ENCODE measurements around the gene EDARADD. TPM values are rescaled to one million over a fixed set of nuclear protein-coding genes. Genes with fewer than 3 reads are reported as not detected.

Gene EDARADD
- total and polyA plus RNA-seq, 2 of the 13 experiments (the other 11 are each of a cell fraction or from before 2014, with no cell fraction given), result 0.03 TPM; not detected in 1

DNA sequence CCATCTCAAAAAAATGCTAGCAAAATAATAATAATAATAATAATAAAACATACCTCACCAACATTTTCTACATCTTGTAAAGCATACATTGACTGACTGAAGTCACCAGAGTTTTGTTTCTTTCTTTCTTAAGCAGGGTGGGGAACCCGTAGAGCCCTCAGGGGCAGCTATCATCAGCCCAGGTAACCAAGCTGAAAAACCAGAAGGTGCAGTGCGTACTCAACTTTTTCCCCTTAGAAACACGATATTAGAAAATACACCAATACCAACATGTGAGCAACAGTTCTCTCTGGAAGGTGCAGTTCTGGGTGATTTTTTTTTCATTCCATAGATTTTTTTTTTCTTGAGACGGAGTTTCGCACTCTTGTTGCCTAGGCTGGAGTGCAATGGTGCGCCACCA, 75.4 kb downstream of the EDARADD start (continued):
- TF ChIP-seq SRSF4 (IDR thresholded peaks at IDR 0.05; ENCODE audit: low read depth, low read length, poor library complexity, severe bottlenecking) (no peak), ZKSCAN1 (IDR thresholded peaks at IDR 0.05; ENCODE audit: low read length) (no peak), ZNF7 (CRISPR knock-in tag; IDR thresholded peaks at IDR 0.05) (no peak)

DNA sequence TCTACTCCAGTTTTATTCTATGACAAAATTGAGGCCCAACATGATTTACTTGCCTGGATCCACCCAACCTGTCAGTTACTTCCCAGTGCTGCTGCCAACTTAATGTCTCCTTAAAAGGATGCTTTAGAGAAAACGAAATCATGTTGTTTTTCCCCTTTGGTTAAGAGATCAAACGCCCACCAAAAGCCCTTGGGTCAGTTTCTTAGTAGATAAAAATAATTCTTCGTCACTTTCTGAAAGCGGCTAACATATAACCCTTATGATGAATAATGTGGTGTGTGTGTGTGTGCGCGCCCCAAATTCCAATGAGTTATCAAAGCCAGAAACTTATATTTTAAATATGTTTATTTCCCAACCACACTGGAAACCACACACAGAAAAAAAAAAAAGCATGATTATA, 77.0 kb downstream of the EDARADD start:
- ATAC-seq (no peak), FAIRE-seq (no peak), DNase-seq (ENCODE audit: low spot score) (no peak)
- no peak overlapping the region for H3K4me2 ChIP-seq (ENCODE audit: low read depth, low read length)
- in situ Hi-C loops (cut with HindIII; ENCODE audit: extremely low pct_ligation_motif_present, low pct_unique_long_range_greater_than_20kb), result no loop called here
- no peaks in the 10 kb centered on the region for H3K4me1 ChIP-seq (ENCODE audit: insufficient read depth, low read length)
- H3K27ac ChIP-seq (ENCODE audit: extremely low read length, insufficient read depth, low read length), result no peak overlapping the region
- H4K20me1 ChIP-seq (ENCODE audit: insufficient read depth, low read length), result no peaks in the 10 kb centered on the region
- no peak overlapping the region for H3K4me3 ChIP-seq (replicated peaks in 1 of 3; ENCODE audit: insufficient read depth in 1 of 3, low read depth in 2 of 3, low read length in 3 of 3)
- intact Hi-C loops (cut with micrococcal nuclease; ENCODE audit: unreplicated experiment), result no loop called here
- 68% methylated on average over 6 of the region's 6 CpGs for WGBS (ENCODE audit: low lambda C conversion rate)
- TF ChIP-seq ZNF773 (CRISPR knock-in tag; IDR thresholded peaks at IDR 0.05; ENCODE audit: borderline replicate concordance) (no peak), ZFP90 (CRISPR knock-in tag; IDR thresholded peaks at IDR 0.05; ENCODE audit: borderline replicate concordance) (no peak), ZNF768 (CRISPR knock-in tag; IDR thresholded peaks at IDR 0.05) (no peak), ZNF446 (CRISPR knock-in tag; IDR thresholded peaks at IDR 0.05) (no peak), ZNF780A (CRISPR knock-in tag; IDR thresholded peaks at IDR 0.05) (no peak), XRCC5 (optimal IDR thresholded peaks at IDR 0.05; ENCODE audit: low read length) (no peak), ZSCAN22 (CRISPR knock-in tag; IDR thresholded peaks at IDR 0.05) (no peak)
- TF ChIP-seq, protein P1, sequence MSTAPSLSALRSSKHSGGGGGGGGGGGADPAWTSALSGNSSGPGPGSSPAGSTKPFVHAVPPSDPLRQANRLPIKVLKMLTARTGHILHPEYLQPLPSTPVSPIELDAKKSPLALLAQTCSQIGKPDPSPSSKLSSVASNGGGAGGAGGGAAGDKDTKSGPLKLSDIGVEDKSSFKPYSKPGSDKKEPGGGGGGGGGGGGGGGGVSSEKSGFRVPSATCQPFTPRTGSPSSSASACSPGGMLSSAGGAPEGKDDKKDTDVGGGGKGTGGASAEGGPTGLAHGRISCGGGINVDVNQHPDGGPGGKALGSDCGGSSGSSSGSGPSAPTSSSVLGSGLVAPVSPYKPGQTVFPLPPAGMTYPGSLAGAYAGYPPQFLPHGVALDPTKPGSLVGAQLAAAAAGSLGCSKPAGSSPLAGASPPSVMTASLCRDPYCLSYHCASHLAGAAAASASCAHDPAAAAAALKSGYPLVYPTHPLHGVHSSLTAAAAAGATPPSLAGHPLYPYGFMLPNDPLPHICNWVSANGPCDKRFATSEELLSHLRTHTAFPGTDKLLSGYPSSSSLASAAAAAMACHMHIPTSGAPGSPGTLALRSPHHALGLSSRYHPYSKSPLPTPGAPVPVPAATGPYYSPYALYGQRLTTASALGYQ (CRISPR knock-in tag; IDR thresholded peaks at IDR 0.05), result no peak
- no peak overlapping the region for H3K9ac ChIP-seq (ENCODE audit: insufficient read depth, low read depth, low read length)
- H2AFZ ChIP-seq (ENCODE audit: low read length), result no peak overlapping the region
- H3K79me2 ChIP-seq (ENCODE audit: insufficient read depth, low read length), result no peaks in the 10 kb centered on the region
- POLR2A ChIA-PET, result no interaction called here
- no peaks in the 10 kb centered on the region for H3K36me3 ChIP-seq (replicated peaks in 1 of 2; ENCODE audit: control insufficient read depth in 1 of 2, insufficient read depth in 2 of 2, low read length in 2 of 2)
- no TSS peak for BruUV-seq (replicated peaks)
- CTCF ChIA-PET (ENCODE audit: low intra/inter-chr PET ratio, low total read pairs), result no interaction called here
- H3K27me3 ChIP-seq (ENCODE audit: control insufficient read depth in 1 of 2, insufficient read depth in 2 of 2, low read length in 2 of 2), result no peaks in the 10 kb centered on the region
- H3K9me3 ChIP-seq (ENCODE audit: low read length), result no peaks in the 10 kb centered on the region

All from HepG2 (cell line).